ENCODE results near the gene ART3. TPM values are rescaled to one million over a fixed set of nuclear protein-coding genes. Genes with fewer than 3 reads are reported as not detected.

Gene ART3
- total RNA-seq, 2 donors from 2014 or later, result 75.6 to 139 TPM

GRCh38 chr4:76141241-76141640 lies 66.7 kb downstream of the ART3 start:
- Histone ChIP-seq H3K4me1 (peaks cover 0 to 9% of the 10 kb centered on the region in 2 donors), H3K9me3 (no peaks in the 10 kb centered on the region), H3K36me3 (peaks cover 8% of the 10 kb centered on the region), H3K4me3 (no peak overlapping the region), H3K27me3 (no peaks in the 10 kb centered on the region), H3K27ac (no peak overlapping the region)
- TF ChIP-seq CTCF (IDR thresholded peaks at IDR 0.05), result no peak
- DNase-seq (ENCODE audit: low spot score), result no peak

DNA sequence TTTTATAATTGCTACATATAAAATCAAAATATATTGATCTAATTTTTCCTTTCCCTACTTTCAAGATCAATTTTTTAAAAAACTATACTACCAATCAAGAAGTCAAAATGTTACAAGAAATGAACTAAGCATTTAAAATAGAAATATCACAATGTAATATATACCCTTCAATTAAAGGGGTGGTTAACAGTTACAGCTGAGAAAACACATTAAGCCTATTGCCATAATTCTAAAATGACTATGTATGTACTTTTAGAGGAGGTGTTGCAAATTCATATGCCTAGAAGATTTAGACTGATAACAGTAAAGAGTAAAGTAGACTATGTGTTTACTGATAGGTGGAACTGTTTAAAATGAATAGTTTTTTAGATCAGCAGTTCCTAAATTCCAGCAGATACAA lies 70.0 kb downstream of the ART3 start:
- no peaks in the 10 kb centered on the region for H3K27me3 ChIP-seq
- TF ChIP-seq CTCF (IDR thresholded peaks at IDR 0.05), result no peak
- H3K36me3 ChIP-seq, result peaks cover 8% of the 10 kb centered on the region
- H3K4me1 ChIP-seq, result peaks cover 0 to 30% of the 10 kb centered on the region in 2 donors
- no peaks in the 10 kb centered on the region for H3K9me3 ChIP-seq
- no peak overlapping the region for H3K27ac ChIP-seq
- no peak for DNase-seq (ENCODE audit: low spot score)
- no peak overlapping the region for H3K4me3 ChIP-seq

- DNase-seq (ENCODE audit: low spot score), result no peak
- peak overlapping the region; percentile 92 to 97 for H3K4me3 ChIP-seq
- no peaks in the 10 kb centered on the region for H3K27me3 ChIP-seq
- H3K27ac ChIP-seq, result peak overlapping the region; percentile 90 to 92
- H3K9me3 ChIP-seq, result no peaks in the 10 kb centered on the region
- H3K4me1 ChIP-seq, result peaks cover 0 to 34% of the 10 kb centered on the region in 2 donors
- H3K36me3 ChIP-seq, result no peaks in the 10 kb centered on the region
- TF ChIP-seq CTCF (IDR thresholded peaks at IDR 0.05), result no peak
Observed at GRCh38 chr4:76147454-76148141, 73.1 kb downstream of the ART3 start.

- no peaks in the 10 kb centered on the region for H3K27me3 ChIP-seq
- H3K4me3 ChIP-seq, result peak within 1 kb of the TSS; percentile 92 to 97
- peaks cover 0 to 34% of the 10 kb centered on the region in 2 donors for H3K4me1 ChIP-seq
- H3K9me3 ChIP-seq, result no peaks in the 10 kb centered on the region
- no peak for TF ChIP-seq CTCF (IDR thresholded peaks at IDR 0.05)
- peak; percentile 95 for DNase-seq (ENCODE audit: low spot score)
- H3K36me3 ChIP-seq, result no peaks in the 10 kb centered on the region
- H3K27ac ChIP-seq, result peak within 1 kb of the TSS; percentile 90 to 92
Observed at GRCh38 chr4:76148142-76148865, 73.8 kb downstream of the ART3 start, which contains the start of gene NUP54. Gene NUP54 (minus strand): TSS chr4:76148397. CDS start chr4:76148374, 23 bp downstream.

GRCh38 chr4:76153356-76153755 lies 78.8 kb downstream of the ART3 start:
- DNase-seq (ENCODE audit: low spot score), result no peak
- no peak overlapping the region for H3K4me3 ChIP-seq
- no peaks in the 10 kb centered on the region for H3K9me3 ChIP-seq
- no peaks in the 10 kb centered on the region for H3K27me3 ChIP-seq
- peaks cover 0 to 12% of the 10 kb centered on the region in 2 donors for H3K4me1 ChIP-seq
- TF ChIP-seq CTCF (IDR thresholded peaks at IDR 0.05), result no peak
- no peaks in the 10 kb centered on the region for H3K36me3 ChIP-seq
- no peak overlapping the region for H3K27ac ChIP-seq

All from right atrium auricular region (tissue), 2 donors.